A549 treated with CORT108297 at 1 μM for 4 hours (cell line): ENCODE data around the gene PLCH2. TPM values are rescaled to one million over a fixed set of nuclear protein-coding genes. Genes with fewer than 3 reads are reported as not detected.

Experiments
- total RNA-seq: library from RNA; stranded (reverse); fragments of 200-300 nt; extraction: Qiagen RNA extraction; gene quantifications from 5 replicates; pipeline ENCODE4 v1.2.3, GENCODE V29; 2022

Gene PLCH2, protein sequence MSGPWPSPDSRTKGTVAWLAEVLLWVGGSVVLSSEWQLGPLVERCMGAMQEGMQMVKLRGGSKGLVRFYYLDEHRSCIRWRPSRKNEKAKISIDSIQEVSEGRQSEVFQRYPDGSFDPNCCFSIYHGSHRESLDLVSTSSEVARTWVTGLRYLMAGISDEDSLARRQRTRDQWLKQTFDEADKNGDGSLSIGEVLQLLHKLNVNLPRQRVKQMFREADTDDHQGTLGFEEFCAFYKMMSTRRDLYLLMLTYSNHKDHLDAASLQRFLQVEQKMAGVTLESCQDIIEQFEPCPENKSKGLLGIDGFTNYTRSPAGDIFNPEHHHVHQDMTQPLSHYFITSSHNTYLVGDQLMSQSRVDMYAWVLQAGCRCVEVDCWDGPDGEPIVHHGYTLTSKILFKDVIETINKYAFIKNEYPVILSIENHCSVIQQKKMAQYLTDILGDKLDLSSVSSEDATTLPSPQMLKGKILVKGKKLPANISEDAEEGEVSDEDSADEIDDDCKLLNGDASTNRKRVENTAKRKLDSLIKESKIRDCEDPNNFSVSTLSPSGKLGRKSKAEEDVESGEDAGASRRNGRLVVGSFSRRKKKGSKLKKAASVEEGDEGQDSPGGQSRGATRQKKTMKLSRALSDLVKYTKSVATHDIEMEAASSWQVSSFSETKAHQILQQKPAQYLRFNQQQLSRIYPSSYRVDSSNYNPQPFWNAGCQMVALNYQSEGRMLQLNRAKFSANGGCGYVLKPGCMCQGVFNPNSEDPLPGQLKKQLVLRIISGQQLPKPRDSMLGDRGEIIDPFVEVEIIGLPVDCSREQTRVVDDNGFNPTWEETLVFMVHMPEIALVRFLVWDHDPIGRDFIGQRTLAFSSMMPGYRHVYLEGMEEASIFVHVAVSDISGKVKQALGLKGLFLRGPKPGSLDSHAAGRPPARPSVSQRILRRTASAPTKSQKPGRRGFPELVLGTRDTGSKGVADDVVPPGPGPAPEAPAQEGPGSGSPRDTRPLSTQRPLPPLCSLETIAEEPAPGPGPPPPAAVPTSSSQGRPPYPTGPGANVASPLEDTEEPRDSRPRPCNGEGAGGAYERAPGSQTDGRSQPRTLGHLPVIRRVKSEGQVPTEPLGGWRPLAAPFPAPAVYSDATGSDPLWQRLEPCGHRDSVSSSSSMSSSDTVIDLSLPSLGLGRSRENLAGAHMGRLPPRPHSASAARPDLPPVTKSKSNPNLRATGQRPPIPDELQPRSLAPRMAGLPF (N-terminal part only)
- 0.16 to 0.33 TPM (median 0.28 TPM) in 5 replicates for total RNA-seq

DNA sequence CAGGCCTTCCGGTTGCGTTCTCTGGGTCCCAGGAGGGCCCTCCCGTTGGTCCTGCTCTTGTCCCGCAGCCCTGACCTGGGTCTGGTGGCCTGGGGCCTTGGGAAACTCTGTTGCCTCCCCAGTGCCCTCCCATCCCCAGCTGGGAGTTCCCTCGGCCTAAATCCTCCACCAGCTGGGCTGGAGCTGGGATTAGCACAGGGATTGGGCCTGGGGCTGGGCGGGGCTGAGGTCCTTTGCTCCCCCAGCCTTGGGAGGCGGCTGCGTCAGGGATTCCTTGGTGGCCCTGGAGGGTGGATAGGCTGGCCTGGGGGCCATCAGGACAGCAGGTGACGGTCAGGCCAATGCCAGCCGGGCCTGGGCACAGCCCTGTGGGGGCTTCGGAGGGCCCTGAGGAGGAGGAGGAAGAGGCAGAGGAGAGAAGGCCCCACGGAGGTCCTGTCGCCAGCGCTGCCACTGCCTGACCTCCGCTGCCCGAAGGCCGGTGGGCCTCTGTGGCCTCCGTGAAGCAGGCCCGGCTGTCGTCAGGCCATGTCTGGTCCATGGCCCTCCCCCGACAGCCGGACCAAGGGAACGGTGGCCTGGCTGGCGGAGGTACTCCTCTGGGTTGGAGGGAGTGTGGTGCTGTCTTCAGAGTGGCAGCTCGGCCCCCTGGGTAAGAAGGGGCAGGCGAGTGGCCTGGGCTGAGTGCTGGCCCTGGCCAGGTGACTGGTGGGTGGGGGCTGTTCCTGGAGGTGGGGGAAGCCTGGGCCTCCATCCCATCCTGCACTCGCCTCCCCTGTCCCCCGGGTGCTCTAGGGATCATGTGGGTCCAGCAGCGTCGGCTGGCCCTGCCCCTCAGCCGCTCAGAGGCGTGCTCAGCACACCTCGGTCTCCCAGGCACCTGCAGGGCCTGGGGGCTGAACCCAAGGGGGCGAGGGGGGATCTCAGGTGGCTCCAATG lies at the start of gene PLCH2:
Gene PLCH2 (plus strand): TSS at position 229 of the 939 bp plus-strand sequence. CDS start 300 bp downstream, at position 529.

DNA sequence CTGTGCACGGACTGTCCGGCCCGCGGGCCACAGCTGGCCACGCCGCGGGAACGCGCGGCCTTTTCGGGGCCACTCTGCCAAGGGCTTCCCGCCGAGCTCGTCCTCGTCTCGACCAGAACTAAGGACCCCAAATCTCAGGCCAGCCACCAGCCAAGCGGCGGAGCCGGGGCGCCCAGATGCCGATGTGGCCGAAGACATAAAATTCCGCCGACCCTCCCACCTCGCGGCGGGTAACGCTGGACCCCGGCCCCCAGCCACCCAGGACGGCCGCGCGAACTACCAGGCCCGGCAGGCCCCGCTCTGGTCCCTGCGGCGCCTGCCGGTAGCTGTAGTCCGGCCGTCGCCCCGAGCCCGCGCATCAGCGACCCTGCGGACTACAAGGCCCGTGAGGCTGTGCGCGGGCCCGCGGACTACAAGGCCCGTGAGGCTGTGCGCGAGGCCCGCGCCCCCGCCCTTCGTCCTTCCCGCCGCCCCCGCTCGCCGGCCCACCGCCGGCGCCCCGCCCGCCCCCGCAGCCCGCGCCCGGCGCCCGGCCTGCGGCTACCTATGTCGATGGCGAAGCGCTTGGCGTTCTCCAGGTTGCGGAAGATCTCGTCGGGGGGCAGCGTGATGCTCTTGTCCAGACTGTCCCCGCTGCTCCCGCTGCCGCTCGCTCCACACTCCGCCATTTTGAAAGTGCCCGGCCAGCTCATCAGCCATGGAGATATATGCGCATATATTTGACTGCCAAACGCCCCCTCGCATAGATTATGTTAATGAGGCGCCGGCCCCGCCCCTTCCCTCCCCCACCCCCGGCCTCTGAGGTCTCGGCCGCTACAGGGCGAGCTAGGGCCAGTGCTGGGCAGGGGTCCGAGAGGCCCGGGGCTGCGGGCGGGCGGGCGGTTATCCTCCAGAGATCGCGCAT lies 50.1 kb downstream of the PLCH2 start, which contains the start of gene PANK4:
Gene PANK4 (minus strand): TSS at position 677 of the 904 bp plus-strand sequence. CDS start 9 bp downstream, at position 668.

DNA sequence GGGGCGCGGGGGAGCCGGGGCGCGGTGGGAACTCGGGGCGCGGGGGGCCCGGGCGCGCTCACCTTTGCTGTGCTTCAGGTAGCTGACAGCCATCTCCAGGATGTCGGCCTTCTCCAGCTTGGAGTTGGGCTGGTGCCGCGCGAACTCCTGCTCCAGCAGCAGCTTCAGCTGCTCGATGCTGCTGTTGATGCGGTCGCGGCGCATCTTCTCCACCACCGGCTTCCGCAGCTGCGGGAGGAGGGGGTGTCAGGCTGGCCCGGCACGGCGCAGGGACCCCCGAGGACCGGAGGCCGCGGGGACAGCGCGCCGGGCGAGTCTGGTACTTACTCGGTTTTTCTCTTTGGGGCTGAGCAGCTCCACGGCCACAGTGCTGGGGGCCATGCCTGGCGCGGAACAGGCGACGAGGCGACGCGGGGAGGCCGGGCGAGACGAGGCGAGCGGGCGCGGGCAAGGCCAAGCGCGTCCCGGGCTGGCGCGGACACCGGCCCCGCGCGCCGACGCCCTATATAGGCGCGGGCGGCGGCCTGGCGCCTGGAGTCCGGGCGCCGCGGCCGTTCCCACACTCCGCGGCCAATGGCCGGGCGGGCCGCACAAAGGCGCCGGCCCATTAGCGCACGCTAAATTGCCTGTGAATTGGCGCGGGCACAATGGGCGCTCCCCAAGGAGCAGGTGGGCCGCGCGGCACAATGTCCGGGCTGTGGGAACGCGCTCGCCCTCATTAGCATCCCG lies 53.9 kb downstream of the PLCH2 start, which contains the start of gene HES5:
Gene HES5 (minus strand): TSS at position 480 of the 729 bp plus-strand sequence. CDS start 99 bp downstream, at position 381.

Other genes with a start within 250 kb of the PLCH2 start
- gene SKI, start 248.0 kb upstream of the PLCH2 start, total RNA-seq, result 19.2 to 25.3 TPM (median 23.3 TPM) in 5 replicates
- 5.7 to 7.3 TPM (median 6.6 TPM) in 5 replicates for gene MORN1, start 84.7 kb upstream of the PLCH2 start, total RNA-seq
- 96.2 to 125 TPM (median 119 TPM) in 5 replicates for gene RER1, start 84.4 kb upstream of the PLCH2 start, total RNA-seq
- 18.3 to 25.1 TPM (median 23.5 TPM) in 5 replicates for gene PEX10, start 63.7 kb upstream of the PLCH2 start, total RNA-seq
- 9.4 to 14.0 TPM (median 12.1 TPM) in 5 replicates for gene PANK4, start 50.3 kb downstream of the PLCH2 start, total RNA-seq
- not detected in 5 replicates for gene HES5, start 54.0 kb downstream of the PLCH2 start, total RNA-seq
- 0.09 to 0.35 TPM (median 0.16 TPM) in 5 replicates for gene TNFRSF14, start 80.1 kb downstream of the PLCH2 start, total RNA-seq
- gene PRXL2B, start 110.5 kb downstream of the PLCH2 start, total RNA-seq, result 17.3 to 26.0 TPM (median 22.0 TPM) in 5 replicates
- gene MMEL1, start 156.7 kb downstream of the PLCH2 start, total RNA-seq, result 0.18 TPM in 1 of 5 replicates, not detected in the others